Lower leg skin (tissue), 4 donors: ENCODE measurements around the gene PPFIBP2. TPM values are rescaled to one million over a fixed set of nuclear protein-coding genes. Genes with fewer than 3 reads are reported as not detected.

ENCODE experiments used
- DNase-seq, 2 donors: peaks; one replicate each; pipeline ENCODE4 v3.0.0-alpha.2; 2019; ENCODE audit warnings: low spot score in 2 of 2
- H3K4me3 ChIP-seq: fragments of 200-600 bp; sonication (generic); 2 replicates; pipeline ENCODE4 v1.5.1; 2017; ENCODE audit warnings: mild to moderate bottlenecking, low read depth; ENCODE audit not compliant: poor library complexity, severe bottlenecking
- CTCF ChIP-seq, 3 donors: fragments of 450-650 bp; IDR thresholded peaks; one replicate each; pipeline ENCODE4 v1.5.1; 2016; ENCODE audit warnings: antibody characterized with exemption in 3 of 3, mild to moderate bottlenecking in 3 of 3, moderate library complexity in 2 of 3
- POLR2A ChIP-seq, 2 donors: fragments of 450-650 bp; IDR thresholded peaks; one replicate each; pipeline ENCODE4 v1.6.1; 2016 to 2017; ENCODE audit warnings: antibody characterized with exemption in 2 of 2, mild to moderate bottlenecking in 1 of 2, moderate library complexity in 1 of 2
- WGBS, 2 donors: methylation state at CpG; one replicate each; pipeline ENCODE4 v1.1.5; 2018; 5-methylcytosine and 5-hydroxymethylcytosine counted together
- intact Hi-C: fragments of 100-400 bp; cut with DNase I; formaldehyde crosslinking; loops from one replicate; pipeline ENCODE4 v1.15.0; 2023; ENCODE audit warnings: low total_unique reads
- total RNA-seq, 4 donors: library from RNA; depleted of rRNA; stranded (reverse); fragments of >200 nt; gene quantifications; one replicate each; pipeline ENCODE4 v1.1.0, GENCODE V29; 2016

PPFIBP2 gene
- total RNA-seq, 4 donors from 2014 or later = 56.6 to 87.1 (median 69.5) TPM

- no peak overlapping the region for H3K4me3 ChIP-seq
- TF ChIP-seq POLR2A (IDR thresholded peaks at IDR 0.05) (no peak), CTCF (IDR thresholded peaks at IDR 0.05) (no peak)
- WGBS, 2 donors = 45 to 53% methylated on average over 1 of the region's 1 CpG
- no peak for DNase-seq
- intact Hi-C loops = loop anchor here (5.0 kb wide), 1 partner anchor 86 kb away; no protein-coding TSS in a partner anchor
Observed at GRCh38 chr11:7570938-7571521, 57.2 kb downstream of the PPFIBP2 start.

GRCh38 chr11:7571640-7572000 lies 57.8 kb downstream of the PPFIBP2 start:
- intact Hi-C loops = loop anchor here (5.0 kb wide), 1 partner anchor 86 kb away; no protein-coding TSS in a partner anchor
- DNase-seq = peak; percentile 70 to 93
- 5 to 7% methylated on average over 4 of the region's 4 CpGs for WGBS, 2 donors
- TF ChIP-seq CTCF (IDR thresholded peaks at IDR 0.05) (peak in 1 of 3 donors; percentile 95), POLR2A (IDR thresholded peaks at IDR 0.05) (no peak)
- H3K4me3 ChIP-seq = no peak overlapping the region

- intact Hi-C loops = loop anchor here (5.0 kb wide), 1 partner anchor 85 kb away; no protein-coding TSS in a partner anchor
- TF ChIP-seq CTCF (IDR thresholded peaks at IDR 0.05) (no peak), POLR2A (IDR thresholded peaks at IDR 0.05) (no peak)
- no peak overlapping the region for H3K4me3 ChIP-seq
- no peak for DNase-seq
- 72 to 80% methylated on average over 4 of the region's 4 CpGs for WGBS, 2 donors
Observed at GRCh38 chr11:7572001-7572712, 58.4 kb downstream of the PPFIBP2 start.

GRCh38 chr11:7573193-7573557 lies 59.4 kb downstream of the PPFIBP2 start:
- H3K4me3 ChIP-seq = no peak overlapping the region
- TF ChIP-seq POLR2A (IDR thresholded peaks at IDR 0.05) (no peak), CTCF (IDR thresholded peaks at IDR 0.05) (no peak)
- intact Hi-C loops = loop anchor here (5.0 kb wide), 1 partner anchor 84 kb away; no protein-coding TSS in a partner anchor
- DNase-seq = no peak

- WGBS, 2 donors = 74 to 80% methylated on average over 7 to 9 of the region's 9 CpGs
- DNase-seq = no peak
- intact Hi-C loops = loop anchor here (5.0 kb wide), 1 partner anchor 84 kb away; no protein-coding TSS in a partner anchor
- no peak overlapping the region for H3K4me3 ChIP-seq
- TF ChIP-seq POLR2A (IDR thresholded peaks at IDR 0.05) (no peak), CTCF (IDR thresholded peaks at IDR 0.05) (no peak)
Observed at GRCh38 chr11:7573558-7574296, 59.9 kb downstream of the PPFIBP2 start.
